BE2C (cell line): Measurements from ENCODE around the gene METTL14.

Experiments
- DNase-seq: peaks from one replicate; pipeline ENCODE4 v3.0.0-alpha.2; 2020
- H3K27me3 ChIP-seq: fragments of 250-450 bp; sonication (Bioruptor Pico); 2 replicates; pipeline ENCODE4 v1.5.1; 2020; ENCODE audit warnings: mild to moderate bottlenecking
- H3K36me3 ChIP-seq: fragments of 250-450 bp; sonication (Bioruptor Pico); 2 replicates; pipeline ENCODE4 v1.5.1; 2020; ENCODE audit warnings: mild to moderate bottlenecking
- H3K4me1 ChIP-seq: fragments of 250-450 bp; sonication (Bioruptor Pico); 2 replicates; pipeline ENCODE4 v1.5.1; 2020
- H3K4me3 ChIP-seq: 2 replicates; pipeline ENCODE4 v1.5.1; 2011; ENCODE audit warnings: low read depth, low read length
- H3K9me3 ChIP-seq: fragments of 250-450 bp; sonication (Bioruptor Pico); 2 replicates; pipeline ENCODE4 v1.5.1; 2020
- CTCF ChIP-seq: IDR thresholded peaks from 2 replicates; pipeline ENCODE4 v1.5.1; 2012; ENCODE audit warnings: mild to moderate bottlenecking, low read depth, low read length

METTL14 gene

GRCh38 chr4:118753685-118754084, 68.5 kb downstream of the METTL14 start:
- no peak for TF ChIP-seq CTCF
- DNase-seq, result no peak
- Histone ChIP-seq H3K4me1 (peaks cover 27% of the 10 kb centered on the region), H3K9me3 (no peaks in the 10 kb centered on the region), H3K4me3 (no peak overlapping the region), H3K36me3 (peaks cover 39% of the 10 kb centered on the region), H3K27me3 (no peaks in the 10 kb centered on the region)

- no peaks in the 10 kb centered on the region for H3K9me3 ChIP-seq
- H3K27me3 ChIP-seq, result no peaks in the 10 kb centered on the region
- no peak for DNase-seq
- no peak for TF ChIP-seq CTCF
- peaks cover 39% of the 10 kb centered on the region for H3K4me1 ChIP-seq
- H3K36me3 ChIP-seq, result peaks cover 33% of the 10 kb centered on the region
- H3K4me3 ChIP-seq, result no peak overlapping the region
Measured at GRCh38 chr4:118754890-118755289, 69.7 kb downstream of the METTL14 start.

- no peak overlapping the region for H3K4me3 ChIP-seq
- TF ChIP-seq CTCF, result no peak
- H3K4me1 ChIP-seq, result peaks cover 46% of the 10 kb centered on the region
- peaks cover 33% of the 10 kb centered on the region for H3K36me3 ChIP-seq
- no peaks in the 10 kb centered on the region for H3K27me3 ChIP-seq
- no peaks in the 10 kb centered on the region for H3K9me3 ChIP-seq
- DNase-seq, result no peak
Measured at GRCh38 chr4:118755438-118756226, 70.4 kb downstream of the METTL14 start.

- no peaks in the 10 kb centered on the region for H3K9me3 ChIP-seq
- H3K36me3 ChIP-seq, result peaks cover 27% of the 10 kb centered on the region
- DNase-seq, result no peak
- TF ChIP-seq CTCF, result no peak
- H3K4me1 ChIP-seq, result peaks cover 52% of the 10 kb centered on the region
- no peaks in the 10 kb centered on the region for H3K27me3 ChIP-seq
- no peak overlapping the region for H3K4me3 ChIP-seq
Measured at GRCh38 chr4:118756429-118756828, 71.2 kb downstream of the METTL14 start.

- peaks cover 54% of the 10 kb centered on the region for H3K4me1 ChIP-seq
- H3K9me3 ChIP-seq, result no peaks in the 10 kb centered on the region
- no peak overlapping the region for H3K4me3 ChIP-seq
- TF ChIP-seq CTCF, result no peak
- H3K27me3 ChIP-seq, result no peaks in the 10 kb centered on the region
- H3K36me3 ChIP-seq, result peaks cover 22% of the 10 kb centered on the region
- DNase-seq, result no peak
Measured at GRCh38 chr4:118756958-118757357, 71.8 kb downstream of the METTL14 start.

GRCh38 chr4:118757761-118758251, 72.6 kb downstream of the METTL14 start:
- no peak for TF ChIP-seq CTCF
- no peak for DNase-seq
- peaks cover 55% of the 10 kb centered on the region for H3K4me1 ChIP-seq
- H3K36me3 ChIP-seq, result peaks cover 16% of the 10 kb centered on the region
- no peaks in the 10 kb centered on the region for H3K9me3 ChIP-seq
- no peaks in the 10 kb centered on the region for H3K27me3 ChIP-seq
- H3K4me3 ChIP-seq, result no peak overlapping the region
